CD4-positive, alpha-beta T cell treated with Interleukin-6 for 4 hours (primary cell): ENCODE data around the gene PRSS56.

Experiments used
- DNase-seq: peaks from one replicate; pipeline ENCODE4 v3.0.0-alpha.2; 2020; ENCODE audit warnings: mixed read lengths

PRSS56 gene

DNA sequence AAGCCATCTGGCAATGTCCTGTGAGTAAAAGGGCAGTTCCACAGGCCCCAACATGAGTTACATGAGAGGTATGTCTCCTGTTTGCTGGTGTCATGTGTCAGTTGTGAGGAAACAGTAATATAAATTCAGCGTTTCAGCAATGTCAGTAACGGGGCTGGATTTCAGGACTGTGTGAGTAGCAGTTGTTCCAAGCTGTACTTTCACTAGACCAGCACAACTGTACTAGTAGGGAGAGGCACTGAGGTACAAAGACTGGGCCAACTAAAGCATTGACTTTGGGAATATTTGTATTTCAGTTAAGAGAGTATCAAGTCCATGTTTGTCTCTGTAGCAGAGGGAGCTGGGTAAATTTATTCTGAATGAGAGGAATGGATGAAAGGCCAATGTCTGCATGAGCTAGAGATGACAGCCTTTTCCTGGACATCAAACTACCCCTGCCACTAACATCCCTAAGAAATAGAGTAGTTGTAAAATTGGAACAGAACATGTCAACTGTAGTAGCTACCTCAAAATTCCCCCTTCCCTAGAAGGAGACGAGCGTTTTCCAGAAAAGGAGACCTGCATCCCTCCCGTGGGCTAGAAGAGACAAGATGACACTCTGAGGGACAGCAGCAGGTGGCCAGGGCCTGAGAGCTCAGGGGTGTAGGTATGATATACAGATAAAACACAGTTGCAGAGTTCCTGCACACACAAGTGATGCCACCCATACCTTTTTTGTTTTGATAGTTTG is 54.7 kb downstream of the PRSS56 start:
- DNase-seq = no peak
